HCT116 (cell line): ENCODE results near the gene GRIK1. TPM values are rescaled to one million over a fixed set of nuclear protein-coding genes. Genes with fewer than 3 reads are reported as not detected.

Experiments used
- ATAC-seq: fragments of 200-7000 bp; cut with Tn5 transposase; 2 replicates; pipeline ENCODE4 v1.9.1; 2020; ENCODE audit warnings: mild to moderate bottlenecking, moderate library complexity
- BruUV-seq: library from RNA; stranded (reverse); fragments of 400-500 nt; replicated peaks from 2 replicates; lab custom pipeline; 2021; lab: Mats Ljungman, UMichigan
- CTCF ChIA-PET: fragments of 300-600 bp; sonication (Branson Sonifier 250); formaldehyde crosslinking; loops from one replicate; lab custom pipeline; 2021; ENCODE audit warnings: antibody characterized with exemption; lab: Charles Lee
- POLR2A ChIA-PET: fragments of 300-600, 350-600 bp; sonication (Branson Sonifier 250); formaldehyde crosslinking; loops from one replicate; lab custom pipeline; 2021; ENCODE audit warnings: antibody characterized with exemption; lab: Charles Lee
- RAD21 ChIA-PET, 2 experiments: fragments of 300-600 bp; sonication (Branson Sonifier 250); formaldehyde crosslinking; loops; one replicate each; lab custom pipeline; 2023; ENCODE audit warnings: low total read pairs in 2 of 2; ENCODE audit not compliant: uncharacterized antibody in 2 of 2, unreplicated experiment in 2 of 2, low non-redundant PET in 1 of 2; lab: Charles Lee
- DNase-seq: peaks from one replicate; pipeline ENCODE4 v3.0.0-alpha.2; 2010; ENCODE audit warnings: low read depth, low spot score
- H2AFZ ChIP-seq: fragments of 200-600 bp; shearing (Covaris generic), sonication (generic); 2 replicates; pipeline ENCODE4 v1.6.1; 2017; ENCODE audit warnings: low read depth, mixed run types, mixed read lengths, antibody characterized with exemption, low read length; ENCODE audit not compliant: poor library complexity, severe bottlenecking
- H3K27ac ChIP-seq: 2 replicates; pipeline ENCODE4 v1.5.1; 2012; ENCODE audit warnings: low read depth, low read length
- H3K27me3 ChIP-seq: fragments of 200-600 bp; sonication (generic); 2 replicates; pipeline ENCODE4 v1.6.1; 2016; ENCODE audit warnings: mixed run types, low read length, mixed read lengths; ENCODE audit not compliant: insufficient read depth
- H3K36me3 ChIP-seq, 2 experiments: fragments of 200-500 bp in 1 of 2; fragments of 200-600 bp in 1 of 2; sonication (Bioruptor generic) in 1 of 2; sonication (generic) in 1 of 2; 2 replicates each; pipeline versions ENCODE4 v1.5.1 to v1.6.1; 2014 to 2016; ENCODE audit warnings: low read length in 2 of 2, inconsistent platforms in 1 of 2, mixed read lengths in 1 of 2, mixed run types in 1 of 2; ENCODE audit not compliant: insufficient read depth in 2 of 2, control insufficient read depth in 1 of 2
- H3K4me1 ChIP-seq, 2 experiments: fragments of 200-600 bp in 1 of 2; sonication (generic) in 1 of 2; 2 replicates each; pipeline versions ENCODE4 v1.5.1 to v1.6.1; 2012 to 2017; ENCODE audit warnings: low read length in 2 of 2, inconsistent platforms in 1 of 2, mild to moderate bottlenecking in 1 of 2, mixed read lengths in 1 of 2, mixed run types in 1 of 2, moderate library complexity in 1 of 2; ENCODE audit not compliant: insufficient read depth in 2 of 2, control insufficient read depth in 1 of 2
- H3K4me2 ChIP-seq: fragments of 200-600 bp; sonication (generic); 2 replicates; pipeline ENCODE4 v1.6.1; 2017; ENCODE audit warnings: mixed run types, low read length, mixed read lengths
- H3K4me3 ChIP-seq, 2 experiments: fragments of 200-600 bp in 1 of 2; sonication (generic) in 1 of 2; replicated peaks in 1 of 2; 2 replicates each; pipeline ENCODE4 v1.5.1; 2011 to 2016; ENCODE audit warnings: low read length in 2 of 2, control low read depth in 1 of 2, low read depth in 1 of 2, mild to moderate bottlenecking in 1 of 2, mixed read lengths in 1 of 2, mixed run types in 1 of 2
- H3K79me2 ChIP-seq: fragments of 200-600 bp; sonication (generic); 2 replicates; pipeline ENCODE4 v1.6.1; 2017; ENCODE audit warnings: mild to moderate bottlenecking, mixed run types, low read length, moderate library complexity, mixed read lengths; ENCODE audit not compliant: insufficient read depth
- H3K9ac ChIP-seq: fragments of 200-600 bp; sonication (generic); 2 replicates; pipeline ENCODE4 v1.6.1; 2016; ENCODE audit warnings: low read length, mixed read lengths
- H3K9me2 ChIP-seq: fragments of 200-600 bp; sonication (generic), shearing (Covaris generic); 2 replicates; pipeline ENCODE4 v1.6.1; 2017; ENCODE audit warnings: mixed run types, mild to moderate bottlenecking, moderate library complexity; ENCODE audit not compliant: insufficient read depth
- H3K9me3 ChIP-seq, 2 experiments: fragments of 200-500 bp in 1 of 2; fragments of 200-600 bp in 1 of 2; sonication (Bioruptor generic) in 1 of 2; sonication (generic) in 1 of 2; 2 replicates each; pipeline ENCODE4 v1.6.1; 2014 to 2017; ENCODE audit warnings: low read length in 2 of 2, mixed read lengths in 2 of 2, inconsistent platforms in 1 of 2, low read depth in 1 of 2, mild to moderate bottlenecking in 1 of 2, mixed run types in 1 of 2, moderate library complexity in 1 of 2; ENCODE audit not compliant: control insufficient read depth in 1 of 2, insufficient read depth in 1 of 2
- H4K20me1 ChIP-seq: fragments of 200-600 bp; sonication (generic), shearing (Covaris generic); 2 replicates; pipeline ENCODE4 v1.6.1; 2017; ENCODE audit warnings: mixed run types, mild to moderate bottlenecking, moderate library complexity; ENCODE audit not compliant: insufficient read depth
- ELF1 ChIP-seq: IDR thresholded peaks from 2 replicates; pipeline ENCODE4 v1.6.1; 2012; ENCODE audit warnings: low read depth, borderline replicate concordance
- EZH2 ChIP-seq: fragments of 200-600 bp; sonication (generic); IDR thresholded peaks from 2 replicates; pipeline ENCODE4 v1.6.1; 2017; ENCODE audit warnings: antibody characterized with exemption, mixed run types
- EZH2phosphoT487 ChIP-seq: fragments of 200-600 bp; IDR thresholded peaks from 2 replicates; pipeline ENCODE4 v1.6.1; 2018; ENCODE audit warnings: antibody characterized with exemption, borderline replicate concordance
- FOSL1 ChIP-seq: IDR thresholded peaks from 2 replicates; pipeline ENCODE4 v1.6.1; 2012; ENCODE audit warnings: low read depth
- JUND ChIP-seq: IDR thresholded peaks from 2 replicates; pipeline ENCODE4 v1.6.1; 2012
- POLR2A ChIP-seq: IDR thresholded peaks from 2 replicates; pipeline ENCODE4 v1.7.0; 2011; ENCODE audit warnings: borderline replicate concordance; ENCODE audit not compliant: insufficient read depth, insufficient read length; ENCODE audit errors: extremely low read depth
- SIN3A ChIP-seq: IDR thresholded peaks from 2 replicates; pipeline ENCODE4 v1.6.1; 2012; ENCODE audit warnings: low read depth
- SRF ChIP-seq: IDR thresholded peaks from 2 replicates; pipeline ENCODE4 v1.6.1; 2012; ENCODE audit warnings: low read depth
- TCF7L2 ChIP-seq: IDR thresholded peaks from 2 replicates; pipeline ENCODE4 v1.7.0; 2011; ENCODE audit warnings: borderline replicate concordance, inconsistent platforms; ENCODE audit not compliant: insufficient read depth, insufficient read length; ENCODE audit errors: extremely low read depth
- YY1 ChIP-seq: IDR thresholded peaks from 2 replicates; pipeline ENCODE4 v1.6.1; 2011; ENCODE audit warnings: low read length, low read depth, moderate library complexity, mild to moderate bottlenecking; ENCODE audit not compliant: insufficient replicate concordance; ENCODE audit errors: extremely low read depth
- ZFX ChIP-seq: fragments of 450-650 bp; IDR thresholded peaks from 2 replicates; pipeline ENCODE4 v1.6.1; 2017
- intact Hi-C: fragments of 100-400 bp; cut with micrococcal nuclease; formaldehyde crosslinking; loops from 2 replicates; pipeline ENCODE4 v1.10.0; 2022
- total RNA-seq: library from RNA; stranded (reverse); gene quantifications from one replicate; pipeline ENCODE4 v1.2.1, GENCODE V29; 2021; ENCODE audit not compliant: unreplicated experiment
- TF ChIP-seq, protein P1 (sequence below): IDR thresholded peaks from 2 replicates; pipeline ENCODE4 v1.6.1; 2012; ENCODE audit warnings: low read depth

GRIK1 gene
- total RNA-seq, 1 experiment from 2014 or later: not detected

DNA sequence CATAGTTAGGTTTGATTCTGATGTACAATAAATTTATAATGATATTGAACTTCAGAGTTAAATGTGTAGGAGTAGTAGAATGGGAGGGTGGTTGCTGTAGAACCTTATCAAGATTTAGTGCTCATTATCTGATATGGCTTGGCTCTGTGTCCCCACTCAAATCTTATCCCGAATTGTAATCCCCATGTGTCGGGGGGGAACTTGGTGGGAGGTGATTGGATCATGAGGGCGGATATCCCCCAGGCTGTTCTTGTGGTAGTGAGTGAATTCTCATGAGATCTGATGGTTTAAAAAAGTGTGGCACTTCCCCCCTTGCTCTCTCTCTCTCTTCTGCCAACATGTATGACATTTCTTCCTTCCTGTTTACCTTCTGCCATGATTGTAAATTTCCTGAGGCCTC lies 265.5 kb downstream of the GRIK1 start:
- H3K79me2 ChIP-seq: no peaks in the 10 kb centered on the region
- BruUV-seq: no TSS peak
- TF ChIP-seq ZFX (no peak), SRF (no peak), ELF1 (no peak), POLR2A (no peak), FOSL1 (no peak), TCF7L2 (no peak)
- peaks cover 0 to 8% of the 10 kb centered on the region in 2 experiments; a peak in 2 of 4 replicates for H3K9me3 ChIP-seq
- DNase-seq: no peak
- H3K9me2 ChIP-seq: no peaks in the 10 kb centered on the region
- CTCF ChIA-PET: no interaction called here
- no peaks in the 10 kb centered on the region for H3K4me1 ChIP-seq
- H3K4me3 ChIP-seq: no peak overlapping the region
- H4K20me1 ChIP-seq: no peaks in the 10 kb centered on the region
- no peak overlapping the region for H3K9ac ChIP-seq
- RAD21 ChIA-PET: no interaction called here
- H3K27ac ChIP-seq: no peak overlapping the region
- no peak overlapping the region for H2AFZ ChIP-seq
- H3K36me3 ChIP-seq: no peaks in the 10 kb centered on the region
- intact Hi-C loops: no loop called here
- no peak overlapping the region for H3K4me2 ChIP-seq
- ATAC-seq: no peak
- H3K27me3 ChIP-seq: no peaks in the 10 kb centered on the region
- POLR2A ChIA-PET: no interaction called here

DNA sequence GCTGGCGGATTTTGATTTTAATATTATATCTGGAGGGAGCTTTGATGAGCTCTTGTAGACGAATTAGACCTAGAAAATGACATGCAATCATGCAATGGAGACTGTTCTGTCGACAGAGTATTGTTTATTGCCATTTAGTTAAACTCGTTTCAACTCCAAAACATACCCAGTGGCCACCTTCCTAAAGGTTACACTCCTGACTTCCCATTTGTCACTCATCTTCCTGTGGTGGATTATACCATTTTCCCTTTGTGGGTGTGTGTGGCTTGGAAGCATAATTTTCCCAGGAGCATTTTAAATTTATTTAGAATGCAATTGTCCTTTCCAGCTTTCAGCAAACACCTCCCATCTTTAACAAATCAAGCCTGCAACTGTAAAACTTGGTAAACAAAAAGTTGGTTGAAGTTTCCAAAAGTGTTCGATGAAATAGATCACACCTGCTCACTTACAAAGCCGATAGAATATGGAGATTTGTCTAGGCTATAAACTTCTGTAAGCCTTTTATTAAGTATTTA lies 266.6 kb downstream of the GRIK1 start:
- ATAC-seq: no peak
- intact Hi-C loops: no loop called here
- BruUV-seq: no TSS peak

More for the DNA sequence above, 266.6 kb downstream of the GRIK1 start:
- H3K27ac ChIP-seq: no peak overlapping the region
- no peak overlapping the region for H3K9ac ChIP-seq
- ChIA-PET RAD21 (no interaction called here), POLR2A (no interaction called here), CTCF (no interaction called here)
- no peaks in the 10 kb centered on the region for H3K4me1 ChIP-seq
- H4K20me1 ChIP-seq: no peaks in the 10 kb centered on the region
- no peak overlapping the region for H3K4me3 ChIP-seq
- H3K36me3 ChIP-seq: no peaks in the 10 kb centered on the region
- H3K4me2 ChIP-seq: no peak overlapping the region
- H3K9me3 ChIP-seq: peaks cover 0 to 13% of the 10 kb centered on the region in 2 experiments; a peak in 2 of 4 replicates
- H2AFZ ChIP-seq: no peak overlapping the region
- no peaks in the 10 kb centered on the region for H3K9me2 ChIP-seq
- H3K27me3 ChIP-seq: no peaks in the 10 kb centered on the region
- no peak for DNase-seq
- TF ChIP-seq, protein P1, sequence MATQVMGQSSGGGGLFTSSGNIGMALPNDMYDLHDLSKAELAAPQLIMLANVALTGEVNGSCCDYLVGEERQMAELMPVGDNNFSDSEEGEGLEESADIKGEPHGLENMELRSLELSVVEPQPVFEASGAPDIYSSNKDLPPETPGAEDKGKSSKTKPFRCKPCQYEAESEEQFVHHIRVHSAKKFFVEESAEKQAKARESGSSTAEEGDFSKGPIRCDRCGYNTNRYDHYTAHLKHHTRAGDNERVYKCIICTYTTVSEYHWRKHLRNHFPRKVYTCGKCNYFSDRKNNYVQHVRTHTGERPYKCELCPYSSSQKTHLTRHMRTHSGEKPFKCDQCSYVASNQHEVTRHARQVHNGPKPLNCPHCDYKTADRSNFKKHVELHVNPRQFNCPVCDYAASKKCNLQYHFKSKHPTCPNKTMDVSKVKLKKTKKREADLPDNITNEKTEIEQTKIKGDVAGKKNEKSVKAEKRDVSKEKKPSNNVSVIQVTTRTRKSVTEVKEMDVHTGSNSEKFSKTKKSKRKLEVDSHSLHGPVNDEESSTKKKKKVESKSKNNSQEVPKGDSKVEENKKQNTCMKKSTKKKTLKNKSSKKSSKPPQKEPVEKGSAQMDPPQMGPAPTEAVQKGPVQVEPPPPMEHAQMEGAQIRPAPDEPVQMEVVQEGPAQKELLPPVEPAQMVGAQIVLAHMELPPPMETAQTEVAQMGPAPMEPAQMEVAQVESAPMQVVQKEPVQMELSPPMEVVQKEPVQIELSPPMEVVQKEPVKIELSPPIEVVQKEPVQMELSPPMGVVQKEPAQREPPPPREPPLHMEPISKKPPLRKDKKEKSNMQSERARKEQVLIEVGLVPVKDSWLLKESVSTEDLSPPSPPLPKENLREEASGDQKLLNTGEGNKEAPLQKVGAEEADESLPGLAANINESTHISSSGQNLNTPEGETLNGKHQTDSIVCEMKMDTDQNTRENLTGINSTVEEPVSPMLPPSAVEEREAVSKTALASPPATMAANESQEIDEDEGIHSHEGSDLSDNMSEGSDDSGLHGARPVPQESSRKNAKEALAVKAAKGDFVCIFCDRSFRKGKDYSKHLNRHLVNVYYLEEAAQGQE: no peak
- TF ChIP-seq EZH2phosphoT487 (no peak), SIN3A (no peak), EZH2 (no peak), SRF (no peak), YY1 (no peak), JUND (no peak)
- no peaks in the 10 kb centered on the region for H3K79me2 ChIP-seq
